GM18508 (cell line): ENCODE results near the gene GPR146.
"Not testable (repeated sequence)": the region's sequence is repeated elsewhere in the genome, so short reads cannot be mapped to it uniquely, and the experiment has no call there.

ENCODE experiments used
- ATAC-seq: cut with Tn5 transposase; IDR thresholded peaks from one replicate; pipeline ENCODE4 v1.9.1; 2021; ENCODE audit warnings: moderate number of reproducible peaks; ENCODE audit not compliant: insufficient read depth, unreplicated experiment

GPR146 gene

GRCh38 chr7:1024876-1025742 is 19.2 kb upstream of the GPR146 start:
- ATAC-seq, result no peak

GRCh38 chr7:1025743-1026581 is 18.4 kb upstream of the GPR146 start:
- ATAC-seq, result no peak

GRCh38 chr7:1026721-1027161 is 17.6 kb upstream of the GPR146 start:
- ATAC-seq, result no peak

- ATAC-seq, result no peak
Observed at GRCh38 chr7:1027242-1028043, 16.9 kb upstream of the GPR146 start.

- no peak for ATAC-seq
Observed at GRCh38 chr7:1028044-1028770, 16.1 kb upstream of the GPR146 start.

- no peak for ATAC-seq
Observed at GRCh38 chr7:1028775-1029636, 15.3 kb upstream of the GPR146 start.

- ATAC-seq, result no peak
Observed at GRCh38 chr7:1029637-1030443, 14.5 kb upstream of the GPR146 start.

- no peak for ATAC-seq
Observed at GRCh38 chr7:1030444-1031070, 13.8 kb upstream of the GPR146 start.

- no peak for ATAC-seq
Observed at GRCh38 chr7:1031716-1032455, 12.5 kb upstream of the GPR146 start.

GRCh38 chr7:1032536-1033181 is 11.7 kb upstream of the GPR146 start:
- ATAC-seq, result no peak

GRCh38 chr7:1033546-1034145 is 10.7 kb upstream of the GPR146 start:
- ATAC-seq, result no peak

GRCh38 chr7:1034769-1035168 is 9.6 kb upstream of the GPR146 start:
- ATAC-seq, result not testable (repeated sequence)

- not testable (repeated sequence) for ATAC-seq
Observed at GRCh38 chr7:1036164-1036928, 8.0 kb upstream of the GPR146 start.

GRCh38 chr7:1040233-1040632 is 4.1 kb upstream of the GPR146 start:
- ATAC-seq, result not testable (repeated sequence)

- no peak for ATAC-seq
Observed at GRCh38 chr7:1040790-1041189, 3.6 kb upstream of the GPR146 start.
